Measurements from ENCODE around the gene SORCS2.

The SORCS2 gene

DNA sequence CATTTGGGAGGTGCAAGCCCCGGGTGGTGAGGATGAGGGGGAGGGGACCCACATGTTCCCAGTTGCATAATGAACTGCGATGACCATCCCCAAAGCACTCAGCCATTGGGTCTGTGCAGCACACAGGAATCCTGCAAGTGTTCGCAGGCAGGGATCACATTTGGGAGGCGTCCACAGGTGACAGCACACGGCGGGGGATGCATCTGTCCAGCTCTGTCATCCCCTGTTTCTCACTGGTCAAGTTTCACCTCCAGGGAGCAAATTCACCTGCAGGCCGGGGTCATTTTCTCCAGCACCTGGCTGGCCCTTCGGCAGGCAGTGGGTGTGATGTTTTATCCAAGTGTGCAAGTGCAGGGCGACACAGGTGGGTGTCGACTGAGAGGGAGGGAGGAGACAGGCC lies 33.3 kb upstream of the SORCS2 start:
- TF ChIP-seq FOXP2 (optimal IDR thresholded peaks at IDR 0.05; ENCODE audit: borderline replicate concordance, extremely low read depth, extremely low read length, insufficient read depth) (no peak), REST (IDR thresholded peaks at IDR 0.05; ENCODE audit: insufficient read depth in 1 of 2, low read depth in 2 of 2, low read length in 2 of 2) (no peak), TAF1 (IDR thresholded peaks at IDR 0.05; ENCODE audit: borderline replicate concordance, insufficient read depth, low read length) (no peak), SIN3A (IDR thresholded peaks at IDR 0.05; ENCODE audit: borderline replicate concordance, insufficient read depth, low read length) (no peak), POLR2AphosphoS5 (IDR thresholded peaks at IDR 0.05; ENCODE audit: low read depth, low read length) (no peak)

GRCh38 chr4:7159923-7160322 lies 32.4 kb upstream of the SORCS2 start:
- no peak for TF ChIP-seq REST (IDR thresholded peaks at IDR 0.05; ENCODE audit: insufficient read depth in 1 of 2, low read depth in 2 of 2, low read length in 2 of 2)
- no peak for TF ChIP-seq TAF1 (IDR thresholded peaks at IDR 0.05; ENCODE audit: borderline replicate concordance, insufficient read depth, low read length)
- TF ChIP-seq SIN3A (IDR thresholded peaks at IDR 0.05; ENCODE audit: borderline replicate concordance, insufficient read depth, low read length), result no peak
- no peak for TF ChIP-seq POLR2AphosphoS5 (IDR thresholded peaks at IDR 0.05; ENCODE audit: low read depth, low read length)
- TF ChIP-seq FOXP2 (optimal IDR thresholded peaks at IDR 0.05; ENCODE audit: borderline replicate concordance, extremely low read depth, extremely low read length, insufficient read depth), result no peak

DNA sequence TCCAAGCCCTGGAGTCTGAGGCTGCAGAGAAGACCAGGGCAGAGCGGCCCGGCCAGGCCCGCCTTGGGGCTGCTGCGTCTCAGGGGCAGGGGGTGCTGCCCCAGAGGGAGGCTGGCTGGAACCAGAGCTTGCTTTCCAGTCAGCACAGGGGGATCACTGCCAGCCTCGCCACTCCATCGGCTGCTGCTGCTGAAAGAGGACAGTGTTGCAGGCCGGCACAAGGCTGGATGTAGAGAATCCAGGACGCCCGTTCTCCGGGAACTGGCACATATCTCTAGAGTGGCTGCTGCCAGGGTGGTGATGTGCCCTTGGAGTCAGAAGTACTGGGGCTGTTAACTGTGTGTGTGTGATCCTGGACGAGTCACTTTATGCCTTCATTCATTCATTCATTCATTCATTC lies 31.9 kb upstream of the SORCS2 start:
- no peak for TF ChIP-seq SIN3A (IDR thresholded peaks at IDR 0.05; ENCODE audit: borderline replicate concordance, insufficient read depth, low read length)
- no peak for TF ChIP-seq FOXP2 (optimal IDR thresholded peaks at IDR 0.05; ENCODE audit: borderline replicate concordance, extremely low read depth, extremely low read length, insufficient read depth)
- no peak for TF ChIP-seq REST (IDR thresholded peaks at IDR 0.05; ENCODE audit: insufficient read depth in 1 of 2, low read depth in 2 of 2, low read length in 2 of 2)
- TF ChIP-seq TAF1 (IDR thresholded peaks at IDR 0.05; ENCODE audit: borderline replicate concordance, insufficient read depth, low read length), result no peak
- TF ChIP-seq POLR2AphosphoS5 (IDR thresholded peaks at IDR 0.05; ENCODE audit: low read depth, low read length), result no peak

GRCh38 chr4:7160951-7161440 lies 31.3 kb upstream of the SORCS2 start:
- TF ChIP-seq TAF1 (IDR thresholded peaks at IDR 0.05; ENCODE audit: borderline replicate concordance, insufficient read depth, low read length), result no peak

DNA sequence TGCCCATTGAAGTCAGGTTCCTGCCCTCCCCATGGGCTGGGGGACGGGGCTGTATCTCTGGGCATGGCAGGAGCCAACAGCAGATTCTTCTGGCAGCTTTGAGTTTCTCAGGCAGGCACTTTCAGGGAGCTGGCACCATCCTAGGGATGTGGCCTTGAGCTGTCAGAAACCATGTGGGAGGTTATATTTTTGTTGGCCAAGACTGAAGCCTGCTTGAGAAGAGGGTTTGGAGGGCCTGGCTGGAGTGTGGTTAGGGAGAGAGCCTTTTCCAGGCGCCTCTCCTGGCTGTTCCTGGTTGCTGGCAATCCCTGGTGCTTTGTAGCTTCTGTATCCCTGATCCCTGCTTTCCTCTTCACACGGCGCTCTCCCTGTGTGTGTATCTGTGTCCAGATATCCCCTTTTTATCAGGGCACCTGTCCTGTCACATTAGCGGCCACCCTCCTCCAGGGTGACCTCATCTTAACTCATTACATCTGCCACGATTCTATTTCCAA lies 30.6 kb upstream of the SORCS2 start:
- no peak for TF ChIP-seq SIN3A (IDR thresholded peaks at IDR 0.05; ENCODE audit: borderline replicate concordance, insufficient read depth, low read length)
- no peak for TF ChIP-seq TAF1 (IDR thresholded peaks at IDR 0.05; ENCODE audit: borderline replicate concordance, insufficient read depth, low read length)
- TF ChIP-seq POLR2AphosphoS5 (IDR thresholded peaks at IDR 0.05; ENCODE audit: low read depth, low read length), result no peak
- TF ChIP-seq FOXP2 (optimal IDR thresholded peaks at IDR 0.05; ENCODE audit: borderline replicate concordance, extremely low read depth, extremely low read length, insufficient read depth), result no peak
- no peak for TF ChIP-seq REST (IDR thresholded peaks at IDR 0.05; ENCODE audit: insufficient read depth in 1 of 2, low read depth in 2 of 2, low read length in 2 of 2)

Measured in PFSK-1 (cell line).